GM23248 (cell line): ENCODE data around the gene LUC7L.

Experiments used
- EZH2 ChIP-seq: fragments of 200-600 bp; sonication (generic); IDR thresholded peaks from 2 replicates; pipeline ENCODE4 v1.6.1; 2018; ENCODE audit warnings: antibody characterized with exemption, mild to moderate bottlenecking; ENCODE audit not compliant: insufficient read depth, poor library complexity, severe bottlenecking
- EZH2phosphoT487 ChIP-seq: fragments of 200-600 bp; sonication (generic); IDR thresholded peaks from 2 replicates; pipeline ENCODE4 v1.6.1; 2018; ENCODE audit warnings: antibody characterized with exemption, moderate library complexity, mild to moderate bottlenecking, low read depth; ENCODE audit not compliant: insufficient read depth

GRCh38 chr16:177394-177822 is 51.8 kb downstream of the LUC7L start:
- TF ChIP-seq EZH2 (no peak), EZH2phosphoT487 (no peak)
